Nephron (organoid): ENCODE results near the gene RNF17.

Experiments
- H3K27ac Mint-ChIP-seq, 3 experiments: 2 replicates each; pipeline ENCODE4 v1.8.0; 2020; ENCODE audit warnings: mixed read lengths in 3 of 3, mild to moderate bottlenecking in 2 of 3, moderate library complexity in 1 of 3
- H3K27me3 Mint-ChIP-seq: 2 replicates; pipeline ENCODE4 v1.8.0; 2021; ENCODE audit warnings: low read depth, mild to moderate bottlenecking, moderate library complexity, mixed read lengths
- H3K36me3 Mint-ChIP-seq: 2 replicates; pipeline ENCODE4 v1.8.0; 2020; ENCODE audit warnings: low read depth, mixed read lengths
- H3K4me1 Mint-ChIP-seq: 2 replicates; pipeline ENCODE4 v1.8.0; 2020; ENCODE audit warnings: mixed read lengths
- H3K4me3 Mint-ChIP-seq, 3 experiments: 2 replicates each; pipeline ENCODE4 v1.8.0; 2020; ENCODE audit warnings: mild to moderate bottlenecking in 3 of 3, mixed read lengths in 3 of 3, moderate library complexity in 2 of 3
- H3K9me3 Mint-ChIP-seq: 2 replicates; pipeline ENCODE4 v1.8.0; 2020; ENCODE audit warnings: mixed read lengths
- TF ChIP-seq, protein P1 (sequence below), 3 experiments: fragments of 200-600 bp; sonication (generic); IDR thresholded peaks; one replicate each; pipeline ENCODE4 v1.5.0; 2021; ENCODE audit warnings: antibody characterized with exemption in 3 of 3; ENCODE audit not compliant: unreplicated experiment in 3 of 3

The RNF17 gene

DNA sequence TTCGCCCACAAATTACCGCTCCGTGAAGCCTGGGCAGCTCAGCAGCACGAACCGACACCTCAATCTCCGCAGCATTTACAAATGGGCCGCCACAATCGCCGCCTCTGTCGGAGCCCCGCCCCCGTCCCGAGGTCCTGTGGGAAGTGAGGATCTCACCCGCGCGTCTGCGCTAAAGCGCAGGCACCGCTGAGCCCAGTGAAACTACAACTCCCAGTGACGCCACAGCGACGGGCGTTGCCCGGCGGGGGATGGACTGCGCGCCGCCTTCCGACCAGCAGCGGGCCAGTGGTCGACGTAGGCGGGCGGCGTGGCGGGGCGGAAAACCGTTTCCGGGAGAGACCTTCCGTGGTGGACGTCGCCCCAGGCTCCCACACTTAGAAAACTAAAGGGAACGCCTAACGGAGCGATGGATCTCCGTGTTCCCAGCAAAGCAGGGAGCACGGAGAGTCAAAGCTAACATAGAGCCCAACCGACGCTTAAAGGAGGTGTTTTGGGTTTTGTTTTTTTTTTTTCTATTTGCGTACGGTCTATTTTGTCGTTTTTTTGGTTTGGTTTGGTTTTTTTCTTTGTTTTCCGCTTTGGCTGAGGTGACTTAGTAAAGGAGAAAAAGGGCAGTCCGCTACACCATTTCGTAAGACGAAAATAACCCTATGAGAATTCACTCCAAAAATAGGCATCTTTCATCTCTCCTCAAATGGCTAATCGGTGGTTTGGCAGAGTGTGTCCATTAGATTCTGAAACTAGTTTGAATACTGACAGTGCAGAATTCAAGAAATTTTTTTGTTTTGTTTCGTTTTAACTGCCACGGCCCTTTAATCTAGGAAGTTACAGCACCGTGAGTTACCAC lies 159.0 kb downstream of the RNF17 start:
- TF ChIP-seq, protein P1, sequence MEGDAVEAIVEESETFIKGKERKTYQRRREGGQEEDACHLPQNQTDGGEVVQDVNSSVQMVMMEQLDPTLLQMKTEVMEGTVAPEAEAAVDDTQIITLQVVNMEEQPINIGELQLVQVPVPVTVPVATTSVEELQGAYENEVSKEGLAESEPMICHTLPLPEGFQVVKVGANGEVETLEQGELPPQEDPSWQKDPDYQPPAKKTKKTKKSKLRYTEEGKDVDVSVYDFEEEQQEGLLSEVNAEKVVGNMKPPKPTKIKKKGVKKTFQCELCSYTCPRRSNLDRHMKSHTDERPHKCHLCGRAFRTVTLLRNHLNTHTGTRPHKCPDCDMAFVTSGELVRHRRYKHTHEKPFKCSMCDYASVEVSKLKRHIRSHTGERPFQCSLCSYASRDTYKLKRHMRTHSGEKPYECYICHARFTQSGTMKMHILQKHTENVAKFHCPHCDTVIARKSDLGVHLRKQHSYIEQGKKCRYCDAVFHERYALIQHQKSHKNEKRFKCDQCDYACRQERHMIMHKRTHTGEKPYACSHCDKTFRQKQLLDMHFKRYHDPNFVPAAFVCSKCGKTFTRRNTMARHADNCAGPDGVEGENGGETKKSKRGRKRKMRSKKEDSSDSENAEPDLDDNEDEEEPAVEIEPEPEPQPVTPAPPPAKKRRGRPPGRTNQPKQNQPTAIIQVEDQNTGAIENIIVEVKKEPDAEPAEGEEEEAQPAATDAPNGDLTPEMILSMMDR (IDR thresholded peaks at IDR 0.05; ENCODE audit: unreplicated experiment in 3 of 3), result no peak
- peaks cover under 1% of the 10 kb centered on the region for H3K27me3 Mint-ChIP-seq
- H3K27ac Mint-ChIP-seq, result peak overlapping the region; percentile 99
- H3K4me1 Mint-ChIP-seq, result peaks cover 16% of the 10 kb centered on the region
- no peaks in the 10 kb centered on the region for H3K36me3 Mint-ChIP-seq
- H3K4me3 Mint-ChIP-seq, result peak overlapping the region; percentile 93 to 96 (median 94)
- H3K9me3 Mint-ChIP-seq, result no peaks in the 10 kb centered on the region

GRCh38 chr13:24925318-24926231 lies 161.6 kb downstream of the RNF17 start:
- H3K27ac Mint-ChIP-seq, result peak overlapping the region in 1 of 3 experiments; percentile 26
- H3K9me3 Mint-ChIP-seq, result no peaks in the 10 kb centered on the region
- H3K36me3 Mint-ChIP-seq, result no peaks in the 10 kb centered on the region
- no peak overlapping the region for H3K4me3 Mint-ChIP-seq
- TF ChIP-seq, protein P1 (IDR thresholded peaks at IDR 0.05; ENCODE audit: unreplicated experiment in 3 of 3), result no peak
- H3K27me3 Mint-ChIP-seq, result peaks cover 13% of the 10 kb centered on the region
- peaks cover 16% of the 10 kb centered on the region for H3K4me1 Mint-ChIP-seq

- H3K4me1 Mint-ChIP-seq, result peaks cover 12% of the 10 kb centered on the region
- TF ChIP-seq, protein P1 (IDR thresholded peaks at IDR 0.05; ENCODE audit: unreplicated experiment in 3 of 3), result no peak
- no peak overlapping the region for H3K4me3 Mint-ChIP-seq
- peaks cover 33% of the 10 kb centered on the region for H3K27me3 Mint-ChIP-seq
- H3K36me3 Mint-ChIP-seq, result no peaks in the 10 kb centered on the region
- H3K27ac Mint-ChIP-seq, result no peak overlapping the region
- H3K9me3 Mint-ChIP-seq, result no peaks in the 10 kb centered on the region
Observed at GRCh38 chr13:24927810-24928404, 163.9 kb downstream of the RNF17 start.

DNA sequence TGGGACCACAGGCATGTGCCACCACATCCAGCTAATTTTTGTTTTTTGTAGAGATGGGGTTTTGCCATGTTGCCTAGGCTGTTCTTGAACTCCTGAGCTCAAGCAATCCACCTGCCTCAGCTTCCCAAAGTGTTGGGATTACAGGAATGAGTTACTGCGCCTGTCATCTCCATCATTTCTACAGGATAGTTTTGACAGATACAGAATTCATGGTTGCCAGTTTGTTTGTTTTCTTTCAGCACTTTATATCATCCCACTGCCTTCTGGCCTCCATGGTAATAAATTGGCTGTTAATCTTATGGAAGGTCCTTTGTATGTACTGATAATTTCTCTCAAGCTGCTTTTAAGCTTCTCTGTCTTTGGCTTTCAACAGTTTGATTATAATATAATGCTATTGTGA lies 165.2 kb downstream of the RNF17 start:
- Mint-ChIP-seq H3K9me3 (no peaks in the 10 kb centered on the region), H3K36me3 (no peaks in the 10 kb centered on the region), H3K4me3 (no peak overlapping the region), H3K27ac (no peak overlapping the region), H3K4me1 (peaks cover 20% of the 10 kb centered on the region), H3K27me3 (peaks cover 42% of the 10 kb centered on the region)
- TF ChIP-seq, protein P1 (IDR thresholded peaks at IDR 0.05; ENCODE audit: unreplicated experiment in 3 of 3), result no peak
